ENCODE data around the gene GREB1L.

GREB1L gene

DNA sequence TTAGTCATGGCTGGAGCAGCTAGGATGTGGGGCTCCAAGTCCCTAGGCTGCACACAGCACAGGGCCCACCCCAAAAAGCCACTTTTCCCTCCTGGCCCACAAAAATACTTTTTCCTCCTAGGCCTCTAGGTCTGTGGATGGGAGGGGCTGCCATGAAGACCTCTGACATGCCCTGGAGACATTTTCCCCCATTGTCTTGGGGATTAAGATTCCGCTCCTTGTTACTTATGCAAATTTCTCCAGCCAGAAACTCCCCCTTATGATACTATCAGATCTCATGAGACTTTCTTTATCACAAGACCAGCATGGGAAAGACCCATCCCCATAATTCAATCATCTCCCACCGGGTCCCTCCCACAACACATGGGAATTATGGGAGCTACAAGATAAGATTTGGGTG lies 232.6 kb downstream of the GREB1L start:
- Histone ChIP-seq H3K9ac (ENCODE audit: low read length) (no peak overlapping the region), H3K4me3 (ENCODE audit: low read depth, low read length, poor library complexity, severe bottlenecking) (no peak overlapping the region), H2AFZ (ENCODE audit: low read length) (no peak overlapping the region), H3K79me2 (ENCODE audit: insufficient read depth, low read length) (no peaks in the 10 kb centered on the region), H3K4me1 (ENCODE audit: insufficient read depth, low read length, severe bottlenecking) (no peaks in the 10 kb centered on the region), H3K36me3 (ENCODE audit: insufficient read depth, low read length) (no peaks in the 10 kb centered on the region), H3K9me3 (ENCODE audit: low read length) (no peaks in the 10 kb centered on the region), H4K20me1 (ENCODE audit: insufficient read depth, low read length) (no peaks in the 10 kb centered on the region), H3K27ac (ENCODE audit: low read depth, low read length, poor library complexity, severe bottlenecking) (no peak overlapping the region), H3F3A (ENCODE audit: insufficient read depth, low read length) (no peaks in the 10 kb centered on the region), H3K27me3 (ENCODE audit: insufficient read depth, low read length) (no peaks in the 10 kb centered on the region), H3K9me2 (ENCODE audit: low read depth, low read length) (no peaks in the 10 kb centered on the region), H3K4me2 (ENCODE audit: low read length) (no peak overlapping the region)
- no peak for TF ChIP-seq EZH2 (IDR thresholded peaks at IDR 0.05; ENCODE audit: borderline replicate concordance, low read length)
- TF ChIP-seq, protein P1, sequence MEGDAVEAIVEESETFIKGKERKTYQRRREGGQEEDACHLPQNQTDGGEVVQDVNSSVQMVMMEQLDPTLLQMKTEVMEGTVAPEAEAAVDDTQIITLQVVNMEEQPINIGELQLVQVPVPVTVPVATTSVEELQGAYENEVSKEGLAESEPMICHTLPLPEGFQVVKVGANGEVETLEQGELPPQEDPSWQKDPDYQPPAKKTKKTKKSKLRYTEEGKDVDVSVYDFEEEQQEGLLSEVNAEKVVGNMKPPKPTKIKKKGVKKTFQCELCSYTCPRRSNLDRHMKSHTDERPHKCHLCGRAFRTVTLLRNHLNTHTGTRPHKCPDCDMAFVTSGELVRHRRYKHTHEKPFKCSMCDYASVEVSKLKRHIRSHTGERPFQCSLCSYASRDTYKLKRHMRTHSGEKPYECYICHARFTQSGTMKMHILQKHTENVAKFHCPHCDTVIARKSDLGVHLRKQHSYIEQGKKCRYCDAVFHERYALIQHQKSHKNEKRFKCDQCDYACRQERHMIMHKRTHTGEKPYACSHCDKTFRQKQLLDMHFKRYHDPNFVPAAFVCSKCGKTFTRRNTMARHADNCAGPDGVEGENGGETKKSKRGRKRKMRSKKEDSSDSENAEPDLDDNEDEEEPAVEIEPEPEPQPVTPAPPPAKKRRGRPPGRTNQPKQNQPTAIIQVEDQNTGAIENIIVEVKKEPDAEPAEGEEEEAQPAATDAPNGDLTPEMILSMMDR (IDR thresholded peaks at IDR 0.05; ENCODE audit: low read length), result no peak

DNA sequence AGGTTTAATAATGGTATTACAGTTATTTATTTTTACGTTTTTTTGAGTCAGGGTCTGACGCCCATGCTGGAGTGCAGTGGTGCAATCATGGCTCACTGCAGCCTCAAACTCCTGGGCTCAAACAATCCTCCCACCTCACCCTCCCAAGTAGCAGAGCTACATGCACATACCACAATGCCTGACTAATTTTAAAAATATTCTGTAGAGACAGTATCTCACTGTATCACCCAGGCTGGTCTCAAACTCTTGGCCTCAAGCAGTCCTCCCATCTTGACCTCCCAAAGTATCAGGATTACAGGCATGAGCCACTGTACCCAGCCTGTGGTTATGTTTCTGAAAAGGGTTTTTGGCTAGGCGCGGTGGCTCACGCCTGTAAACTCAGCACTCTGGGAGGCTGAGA lies 237.7 kb downstream of the GREB1L start:
- Histone ChIP-seq H3K9ac (ENCODE audit: low read length) (no peak overlapping the region), H3K36me3 (ENCODE audit: insufficient read depth, low read length) (no peaks in the 10 kb centered on the region), H4K20me1 (ENCODE audit: insufficient read depth, low read length) (no peaks in the 10 kb centered on the region), H3K9me2 (ENCODE audit: low read depth, low read length) (no peaks in the 10 kb centered on the region), H3K27me3 (ENCODE audit: insufficient read depth, low read length) (no peaks in the 10 kb centered on the region), H3K4me3 (ENCODE audit: low read depth, low read length, poor library complexity, severe bottlenecking) (no peak overlapping the region), H3K4me1 (ENCODE audit: insufficient read depth, low read length, severe bottlenecking) (no peaks in the 10 kb centered on the region), H3K27ac (ENCODE audit: low read depth, low read length, poor library complexity, severe bottlenecking) (no peak overlapping the region), H3K79me2 (ENCODE audit: insufficient read depth, low read length) (no peaks in the 10 kb centered on the region), H2AFZ (ENCODE audit: low read length) (no peak overlapping the region), H3F3A (ENCODE audit: insufficient read depth, low read length) (no peaks in the 10 kb centered on the region), H3K4me2 (ENCODE audit: low read length) (no peak overlapping the region), H3K9me3 (ENCODE audit: low read length) (no peaks in the 10 kb centered on the region)
- TF ChIP-seq EZH2 (IDR thresholded peaks at IDR 0.05; ENCODE audit: borderline replicate concordance, low read length), result no peak

DNA sequence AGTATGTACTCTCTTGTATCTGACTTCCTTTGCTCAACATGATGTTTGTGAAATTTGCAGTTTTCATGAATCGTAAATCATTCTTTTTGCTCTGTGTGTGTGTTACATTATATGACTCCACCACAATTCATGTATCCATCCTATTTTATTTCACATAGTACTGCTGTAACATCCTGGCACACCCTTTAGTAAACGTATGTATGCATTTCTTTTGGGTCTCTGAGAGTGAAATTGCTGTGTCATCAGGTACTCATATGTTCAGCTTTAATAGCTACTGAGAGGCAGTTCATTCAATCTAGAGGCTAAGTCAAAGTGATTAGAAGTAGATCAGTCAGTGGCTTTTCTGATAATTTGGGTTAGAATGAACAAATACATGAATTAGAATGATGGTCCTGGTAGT lies 239.7 kb downstream of the GREB1L start:
- H3K79me2 ChIP-seq (ENCODE audit: insufficient read depth, low read length), result no peaks in the 10 kb centered on the region
- no peak overlapping the region for H3K27ac ChIP-seq (ENCODE audit: low read depth, low read length, poor library complexity, severe bottlenecking)
- no peak for TF ChIP-seq EZH2 (IDR thresholded peaks at IDR 0.05; ENCODE audit: borderline replicate concordance, low read length)
- TF ChIP-seq, protein P1 (IDR thresholded peaks at IDR 0.05; ENCODE audit: low read length), result no peak
- no peaks in the 10 kb centered on the region for H3K36me3 ChIP-seq (ENCODE audit: insufficient read depth, low read length)
- H3K4me1 ChIP-seq (ENCODE audit: insufficient read depth, low read length, severe bottlenecking), result peaks cover 3% of the 10 kb centered on the region
- H3K27me3 ChIP-seq (ENCODE audit: insufficient read depth, low read length), result no peaks in the 10 kb centered on the region
- H3K4me3 ChIP-seq (ENCODE audit: low read depth, low read length, poor library complexity, severe bottlenecking), result no peak overlapping the region
- no peak overlapping the region for H3K4me2 ChIP-seq (ENCODE audit: low read length)
- no peaks in the 10 kb centered on the region for H3F3A ChIP-seq (ENCODE audit: insufficient read depth, low read length)
- H3K9me2 ChIP-seq (ENCODE audit: low read depth, low read length), result no peaks in the 10 kb centered on the region
- no peaks in the 10 kb centered on the region for H4K20me1 ChIP-seq (ENCODE audit: insufficient read depth, low read length)
- no peak overlapping the region for H2AFZ ChIP-seq (ENCODE audit: low read length)
- no peaks in the 10 kb centered on the region for H3K9me3 ChIP-seq (ENCODE audit: low read length)
- H3K9ac ChIP-seq (ENCODE audit: low read length), result no peak overlapping the region

DNA sequence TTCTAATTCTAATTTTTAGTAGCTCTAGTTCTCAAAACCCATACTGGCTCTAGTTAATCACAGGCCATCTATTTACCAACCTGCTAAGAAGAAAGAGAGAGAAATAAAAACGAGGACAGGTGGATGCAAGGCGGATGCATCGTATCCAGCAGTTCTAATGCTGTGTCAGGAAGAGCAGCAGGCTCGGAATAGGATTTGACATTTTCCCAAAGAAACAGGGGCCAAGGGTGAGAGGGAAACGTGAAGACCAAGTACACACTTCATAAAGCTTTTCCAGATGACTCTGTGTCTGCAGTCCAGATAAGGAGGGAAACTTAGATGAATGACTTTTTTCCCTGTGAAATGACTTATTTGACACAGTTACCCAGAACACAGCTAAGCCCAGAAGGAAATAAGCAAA lies 241.0 kb downstream of the GREB1L start:
- Histone ChIP-seq H3K9ac (ENCODE audit: low read length) (no peak overlapping the region), H3K4me3 (ENCODE audit: low read depth, low read length, poor library complexity, severe bottlenecking) (no peak overlapping the region), H4K20me1 (ENCODE audit: insufficient read depth, low read length) (no peaks in the 10 kb centered on the region), H3F3A (ENCODE audit: insufficient read depth, low read length) (no peaks in the 10 kb centered on the region), H3K9me3 (ENCODE audit: low read length) (no peaks in the 10 kb centered on the region), H2AFZ (ENCODE audit: low read length) (no peak overlapping the region), H3K79me2 (ENCODE audit: insufficient read depth, low read length) (no peaks in the 10 kb centered on the region), H3K27ac (ENCODE audit: low read depth, low read length, poor library complexity, severe bottlenecking) (no peak overlapping the region), H3K4me2 (ENCODE audit: low read length) (no peak overlapping the region), H3K36me3 (ENCODE audit: insufficient read depth, low read length) (no peaks in the 10 kb centered on the region), H3K9me2 (ENCODE audit: low read depth, low read length) (no peaks in the 10 kb centered on the region), H3K4me1 (ENCODE audit: insufficient read depth, low read length, severe bottlenecking) (peaks cover 3% of the 10 kb centered on the region), H3K27me3 (ENCODE audit: insufficient read depth, low read length) (no peaks in the 10 kb centered on the region)
- TF ChIP-seq, protein P1 (IDR thresholded peaks at IDR 0.05; ENCODE audit: low read length), result no peak
